ENCODE measurements around the gene AADAC. TPM values are rescaled to one million over a fixed set of nuclear protein-coding genes. Genes with fewer than 3 reads are reported as not detected.
A peak's percentile ranks its signal among the peaks of the same experiment; 100 is the strongest.
"Not testable (repeated sequence)": the region's sequence is repeated elsewhere in the genome, so short reads cannot be mapped to it uniquely, and the experiment has no call there.

AADAC gene
- total and polyA plus RNA-seq, 5 donors, result 0.17 to 0.44 (median 0.42) TPM; not detected in 2

DNA sequence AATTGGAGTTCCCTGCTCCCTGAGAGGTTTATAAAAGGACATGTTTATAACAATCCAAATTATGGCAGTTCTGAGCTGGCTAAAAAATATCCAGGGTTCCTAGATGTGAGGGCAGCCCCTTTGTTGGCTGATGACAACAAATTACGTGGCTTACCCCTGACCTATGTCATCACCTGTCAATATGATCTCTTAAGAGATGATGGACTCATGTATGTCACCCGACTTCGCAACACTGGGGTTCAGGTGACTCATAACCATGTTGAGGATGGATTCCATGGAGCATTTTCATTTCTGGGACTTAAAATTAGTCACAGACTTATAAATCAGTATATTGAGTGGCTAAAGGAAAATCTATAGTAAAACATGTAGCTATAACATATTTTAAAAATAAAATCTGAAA is 13.9 kb downstream of the AADAC start:
- ATAC-seq, result no peak
- H3K27me3 ChIP-seq (ENCODE audit: control insufficient read depth, insufficient read depth), result no peaks in the 10 kb centered on the region
- no peak for DNase-seq
- H3K4me3 ChIP-seq (ENCODE audit: low read length), result no peak overlapping the region
- no peaks in the 10 kb centered on the region for H3K9me3 ChIP-seq (ENCODE audit: control insufficient read depth, low read length)
- no peaks in the 10 kb centered on the region for H3K4me1 ChIP-seq (ENCODE audit: control insufficient read depth, insufficient read depth, low read length)
- 85% methylated on average over 3 of the region's 3 CpGs for WGBS
- intact Hi-C loops (cut with DNase I), result no loop called here
- no peak overlapping the region for H3K27ac ChIP-seq (ENCODE audit: low read length)

- 66% methylated on average over 5 of the region's 5 CpGs for WGBS
- H3K27ac ChIP-seq (ENCODE audit: low read length), result no peak overlapping the region
- DNase-seq (no peak), ATAC-seq (no peak)
- no peak overlapping the region for H3K4me3 ChIP-seq (ENCODE audit: low read length)
- no peaks in the 10 kb centered on the region for H3K27me3 ChIP-seq (ENCODE audit: control insufficient read depth, insufficient read depth)
- no peaks in the 10 kb centered on the region for H3K9me3 ChIP-seq (ENCODE audit: control insufficient read depth, low read length)
- intact Hi-C loops (cut with DNase I), result loop anchor here in 3 of 4 donors (5.0 to 10.0 kb wide), 5 partner anchors 371 to 459 kb away; partner anchors contain the start of gene IGSF10 (in 1 of the 3)
- H3K4me1 ChIP-seq (ENCODE audit: control insufficient read depth, insufficient read depth, low read length), result no peaks in the 10 kb centered on the region
Measured at GRCh38 chr3:151835751-151836525, 22.0 kb downstream of the AADAC start.

DNA sequence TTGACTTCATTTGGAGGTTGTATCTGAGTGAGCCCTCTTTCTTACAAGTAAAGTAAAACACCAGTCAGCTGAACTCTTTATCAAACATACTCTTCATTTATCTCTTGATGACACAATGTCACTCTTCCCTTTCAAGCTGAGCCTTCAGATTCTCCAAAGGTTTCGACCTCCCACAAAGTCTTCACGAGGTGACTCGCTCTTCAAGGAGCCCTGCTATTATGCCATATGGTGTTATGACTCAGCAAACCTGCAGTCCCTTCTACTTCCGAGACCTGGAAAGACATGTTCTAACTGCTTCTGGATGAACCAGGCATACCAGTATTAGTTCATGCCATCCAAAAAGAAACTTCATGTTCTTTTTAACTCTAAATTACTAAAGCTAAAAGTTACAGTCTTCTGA is 23.1 kb downstream of the AADAC start:
- no peaks in the 10 kb centered on the region for H3K4me1 ChIP-seq (ENCODE audit: control insufficient read depth, insufficient read depth, low read length)
- H3K9me3 ChIP-seq (ENCODE audit: control insufficient read depth, low read length), result no peaks in the 10 kb centered on the region
- WGBS, result 35% methylated on average over 4 of the region's 4 CpGs
- ATAC-seq, result peak; percentile 44 to 51
- H3K27ac ChIP-seq (ENCODE audit: low read length), result no peak overlapping the region
- H3K4me3 ChIP-seq (ENCODE audit: low read length), result no peak overlapping the region
- no peak for DNase-seq
- H3K27me3 ChIP-seq (ENCODE audit: control insufficient read depth, insufficient read depth), result no peaks in the 10 kb centered on the region
- intact Hi-C loops (cut with DNase I), result loop anchor here in 3 of 4 donors (5.0 to 10.0 kb wide), 5 partner anchors 372 to 460 kb away; partner anchors contain the start of gene IGSF10 (in 1 of the 3)

GRCh38 chr3:151838574-151839312 is 24.8 kb downstream of the AADAC start:
- intact Hi-C loops (cut with DNase I), result loop anchor here in 3 of 4 donors (5.0 to 10.0 kb wide), 5 partner anchors 374 to 461 kb away; partner anchors contain the start of gene IGSF10 (in 1 of the 3)
- H3K9me3 ChIP-seq (ENCODE audit: control insufficient read depth, low read length), result no peaks in the 10 kb centered on the region
- H3K4me1 ChIP-seq (ENCODE audit: control insufficient read depth, insufficient read depth, low read length), result no peaks in the 10 kb centered on the region
- ATAC-seq (peak; percentile 87 to 89), DNase-seq (peak; percentile 21 to 55 (median 41))
- WGBS, result 45% methylated on average over 19 of the region's 19 CpGs
- H3K4me3 ChIP-seq (ENCODE audit: low read length), result peak overlapping the region; percentile 18
- H3K27ac ChIP-seq (ENCODE audit: low read length), result no peak overlapping the region
- H3K27me3 ChIP-seq (ENCODE audit: control insufficient read depth, insufficient read depth), result no peaks in the 10 kb centered on the region

DNA sequence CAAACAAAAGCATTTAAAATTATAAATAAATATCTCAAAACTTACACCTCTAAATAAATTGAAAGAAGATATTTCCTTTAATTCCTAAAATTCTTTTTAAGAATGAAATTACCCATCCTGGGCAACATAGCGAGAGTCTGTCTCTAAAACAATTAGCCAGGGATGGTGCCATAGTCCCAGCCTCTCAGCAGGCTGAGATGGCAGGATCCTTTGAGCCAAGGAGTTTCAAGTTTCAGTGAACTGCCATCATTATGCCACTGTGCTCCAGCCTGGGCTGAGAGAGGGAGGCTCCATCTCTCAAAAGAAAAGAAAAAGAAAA is 25.4 kb downstream of the AADAC start:
- WGBS, result 84% methylated on average over 1 of the region's 1 CpG

DNA sequence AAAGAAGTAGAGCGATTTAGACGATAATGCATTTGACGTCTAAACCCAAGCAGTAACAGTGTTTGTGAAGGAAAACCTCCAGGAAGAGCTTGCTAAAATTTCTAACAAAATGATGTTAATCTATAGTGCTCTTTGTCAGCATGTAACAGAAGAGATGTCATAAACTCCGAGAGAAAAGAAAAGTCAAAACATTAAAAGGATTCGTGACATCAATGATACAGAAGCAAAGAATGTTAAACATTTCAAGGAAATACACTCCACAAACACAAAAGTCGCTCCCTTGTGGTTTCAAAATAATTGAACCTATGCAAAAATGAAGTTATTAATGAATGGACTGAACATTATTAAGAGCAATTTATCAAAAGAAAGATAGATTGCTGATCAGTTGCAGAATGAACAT is 27.9 kb downstream of the AADAC start:
- intact Hi-C loops (cut with DNase I), result loop anchor here in 2 of 4 donors (5.0 to 10.0 kb wide), 3 partner anchors 73 to 400 kb away; no protein-coding TSS in a partner anchor

More for the DNA sequence above, 25.4 kb downstream of the AADAC start:
- intact Hi-C loops (cut with DNase I), result loop anchor here in 3 of 4 donors (5.0 to 10.0 kb wide), 5 partner anchors 374 to 462 kb away; partner anchors contain the start of gene IGSF10 (in 1 of the 3)
- H3K9me3 ChIP-seq (ENCODE audit: control insufficient read depth, low read length), result no peaks in the 10 kb centered on the region
- H3K27ac ChIP-seq (ENCODE audit: low read length), result no peak overlapping the region
- no peak for DNase-seq
- ATAC-seq, result no peak
- no peaks in the 10 kb centered on the region for H3K27me3 ChIP-seq (ENCODE audit: control insufficient read depth, insufficient read depth)
- no peaks in the 10 kb centered on the region for H3K4me1 ChIP-seq (ENCODE audit: control insufficient read depth, insufficient read depth, low read length)
- H3K4me3 ChIP-seq (ENCODE audit: low read length), result no peak overlapping the region

DNA sequence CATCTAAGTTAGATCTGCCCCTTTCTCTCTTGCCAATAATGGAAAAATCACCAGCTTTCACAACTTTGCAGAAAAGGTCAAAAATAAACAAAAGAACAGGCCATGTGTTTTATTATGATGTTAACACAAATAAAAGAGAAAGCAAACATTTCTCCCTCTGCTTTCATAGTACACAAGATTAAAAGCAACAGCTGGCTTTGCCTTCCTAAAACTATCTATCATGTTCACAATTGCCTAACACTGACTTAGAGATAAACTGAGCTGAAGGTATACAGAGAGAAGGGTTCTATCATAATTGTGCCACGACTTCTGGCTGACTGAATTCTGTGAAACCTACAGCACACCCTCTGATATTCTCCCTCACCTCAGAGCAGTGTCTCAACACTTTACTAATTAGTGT is 29.4 kb downstream of the AADAC start:
- no peak for ATAC-seq
- intact Hi-C loops (cut with DNase I), result loop anchor here in 2 of 4 donors (5.0 to 10.0 kb wide), 3 partner anchors 72 to 401 kb away; no protein-coding TSS in a partner anchor

More for the DNA sequence above, 27.9 kb downstream of the AADAC start:
- WGBS, result 83% methylated on average over 6 of the region's 6 CpGs
- ATAC-seq, result no peak
- Histone ChIP-seq H3K4me1 (ENCODE audit: control insufficient read depth, insufficient read depth, low read length) (no peaks in the 10 kb centered on the region), H3K27ac (ENCODE audit: low read length) (no peak overlapping the region), H3K27me3 (ENCODE audit: control insufficient read depth, insufficient read depth) (no peaks in the 10 kb centered on the region), H3K9me3 (ENCODE audit: control insufficient read depth, low read length) (no peaks in the 10 kb centered on the region), H3K4me3 (ENCODE audit: low read length) (no peak overlapping the region)
- no peak for DNase-seq

GRCh38 chr3:151845306-151845905 is 31.5 kb downstream of the AADAC start:
- no peak overlapping the region for H3K27ac ChIP-seq (ENCODE audit: low read length)
- DNase-seq (no peak), ATAC-seq (no peak)
- H3K4me3 ChIP-seq (ENCODE audit: low read length), result no peak overlapping the region
- no peaks in the 10 kb centered on the region for H3K4me1 ChIP-seq (ENCODE audit: control insufficient read depth, insufficient read depth, low read length)
- intact Hi-C loops (cut with DNase I), result loop anchor here in 1 of 4 donors (10.0 kb wide), 1 partner anchor 69 kb away; no protein-coding TSS in a partner anchor
- 76% methylated on average over 3 of the region's 3 CpGs for WGBS
- no peaks in the 10 kb centered on the region for H3K9me3 ChIP-seq (ENCODE audit: control insufficient read depth, low read length)
- no peaks in the 10 kb centered on the region for H3K27me3 ChIP-seq (ENCODE audit: control insufficient read depth, insufficient read depth)

More for the DNA sequence above, 29.4 kb downstream of the AADAC start:
- H3K4me1 ChIP-seq (ENCODE audit: control insufficient read depth, insufficient read depth, low read length), result no peaks in the 10 kb centered on the region
- WGBS, result 24% methylated on average over 1 of the region's 1 CpG
- no peak for DNase-seq
- H3K9me3 ChIP-seq (ENCODE audit: control insufficient read depth, low read length), result no peaks in the 10 kb centered on the region
- no peak overlapping the region for H3K27ac ChIP-seq (ENCODE audit: low read length)
- no peaks in the 10 kb centered on the region for H3K27me3 ChIP-seq (ENCODE audit: control insufficient read depth, insufficient read depth)
- no peak overlapping the region for H3K4me3 ChIP-seq (ENCODE audit: low read length)

- WGBS, result 90% methylated on average over 2 of the region's 2 CpGs
- intact Hi-C loops (cut with DNase I), result not testable (repeated sequence)
Measured at GRCh38 chr3:151850065-151850464, 36.1 kb downstream of the AADAC start.

GRCh38 chr3:151852074-151852811 is 38.3 kb downstream of the AADAC start:
- intact Hi-C loops (cut with DNase I), result no loop called here
- no peak for ATAC-seq
- H3K4me1 ChIP-seq (ENCODE audit: control insufficient read depth, insufficient read depth, low read length), result no peaks in the 10 kb centered on the region
- no peaks in the 10 kb centered on the region for H3K9me3 ChIP-seq (ENCODE audit: control insufficient read depth, low read length)
- DNase-seq, result no peak
- H3K4me3 ChIP-seq (ENCODE audit: low read length), result no peak overlapping the region
- H3K27me3 ChIP-seq (ENCODE audit: control insufficient read depth, insufficient read depth), result no peaks in the 10 kb centered on the region
- 86% methylated on average over 11 of the region's 11 CpGs for WGBS
- H3K27ac ChIP-seq (ENCODE audit: low read length), result no peak overlapping the region

More at GRCh38 chr3:151850065-151850464, 36.1 kb downstream of the AADAC start:
- not testable (repeated sequence) for H3K4me3 ChIP-seq (ENCODE audit: low read length); ATAC-seq; H3K27ac ChIP-seq (ENCODE audit: low read length); H3K4me1 ChIP-seq (ENCODE audit: control insufficient read depth, insufficient read depth, low read length); DNase-seq; H3K9me3 ChIP-seq (ENCODE audit: control insufficient read depth, low read length); H3K27me3 ChIP-seq (ENCODE audit: control insufficient read depth, insufficient read depth)
